Sigmoid colon (tissue), 3 donors: ENCODE data around the gene MLPH.

Source experiments
- POLR2A ChIP-seq, 2 donors: fragments of 450-650 bp; IDR thresholded peaks; one replicate each; pipeline ENCODE4 v1.6.1; 2016; ENCODE audit warnings: antibody characterized with exemption in 2 of 2, mild to moderate bottlenecking in 2 of 2, moderate library complexity in 2 of 2
- TF ChIP-seq, protein P1 (sequence below), 4 experiments: fragments of 450-650 bp in 3 of 4; fragments of 200-600 bp in 1 of 4; IDR thresholded peaks; one replicate each; pipeline ENCODE4 v1.5.1; 2016 to 2019; ENCODE audit warnings: antibody characterized with exemption in 4 of 4, mild to moderate bottlenecking in 3 of 4, moderate library complexity in 2 of 4

DNA sequence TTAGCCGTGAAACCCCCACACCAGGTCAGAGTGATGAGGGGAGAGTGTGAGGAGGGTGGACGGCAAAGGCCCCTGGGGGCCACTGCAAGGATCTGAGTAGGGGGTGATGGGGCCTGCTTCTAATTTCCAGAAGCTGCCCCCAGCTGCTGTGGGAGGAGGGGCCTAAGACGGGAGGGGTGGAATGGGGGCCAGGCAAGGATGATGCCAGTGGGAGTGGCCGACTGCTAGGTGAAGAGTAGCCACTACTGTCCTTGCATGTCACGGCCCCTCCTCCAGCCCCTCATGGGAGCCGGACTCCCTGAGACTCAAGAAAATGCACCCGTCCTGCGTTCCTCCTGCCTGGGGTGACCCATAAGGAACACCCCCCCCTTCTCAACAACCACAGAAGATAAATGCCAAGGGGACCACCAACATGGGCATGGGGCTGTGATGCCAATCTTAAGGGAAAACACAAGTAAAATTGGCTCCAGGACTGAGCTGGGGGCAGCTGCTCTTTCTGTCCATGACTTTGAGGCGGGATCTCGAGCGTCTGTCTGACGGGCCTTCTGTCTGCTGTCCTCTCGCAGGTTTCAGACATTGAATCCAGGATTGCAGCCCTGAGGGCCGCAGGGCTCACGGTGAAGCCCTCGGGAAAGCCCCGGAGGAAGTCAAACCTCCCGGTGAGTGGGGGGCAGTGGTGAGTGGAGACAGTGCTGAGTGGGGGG, 55.1 kb downstream of the MLPH start:
- TF ChIP-seq, protein P1, sequence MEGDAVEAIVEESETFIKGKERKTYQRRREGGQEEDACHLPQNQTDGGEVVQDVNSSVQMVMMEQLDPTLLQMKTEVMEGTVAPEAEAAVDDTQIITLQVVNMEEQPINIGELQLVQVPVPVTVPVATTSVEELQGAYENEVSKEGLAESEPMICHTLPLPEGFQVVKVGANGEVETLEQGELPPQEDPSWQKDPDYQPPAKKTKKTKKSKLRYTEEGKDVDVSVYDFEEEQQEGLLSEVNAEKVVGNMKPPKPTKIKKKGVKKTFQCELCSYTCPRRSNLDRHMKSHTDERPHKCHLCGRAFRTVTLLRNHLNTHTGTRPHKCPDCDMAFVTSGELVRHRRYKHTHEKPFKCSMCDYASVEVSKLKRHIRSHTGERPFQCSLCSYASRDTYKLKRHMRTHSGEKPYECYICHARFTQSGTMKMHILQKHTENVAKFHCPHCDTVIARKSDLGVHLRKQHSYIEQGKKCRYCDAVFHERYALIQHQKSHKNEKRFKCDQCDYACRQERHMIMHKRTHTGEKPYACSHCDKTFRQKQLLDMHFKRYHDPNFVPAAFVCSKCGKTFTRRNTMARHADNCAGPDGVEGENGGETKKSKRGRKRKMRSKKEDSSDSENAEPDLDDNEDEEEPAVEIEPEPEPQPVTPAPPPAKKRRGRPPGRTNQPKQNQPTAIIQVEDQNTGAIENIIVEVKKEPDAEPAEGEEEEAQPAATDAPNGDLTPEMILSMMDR (IDR thresholded peaks at IDR 0.05) = no peak
- TF ChIP-seq POLR2A (IDR thresholded peaks at IDR 0.05) = no peak
